ENCODE results near the gene SLC3A2. TPM values are rescaled to one million over a fixed set of nuclear protein-coding genes. Genes with fewer than 3 reads are reported as not detected.

SLC3A2 gene
- total RNA-seq, 1 experiment from 2014 or later, result 290 TPM

- peaks cover 41 to 59% (median 43%) of the 10 kb centered on the region in 3 experiments for H3K36me3 Mint-ChIP-seq (ENCODE audit: insufficient read depth in 1 of 3, low read depth in 3 of 3)
- H3K27me3 Mint-ChIP-seq (ENCODE audit: low read depth), result peaks cover 6% of the 10 kb centered on the region; the same call in 1 of the 2 replicates
- H3K27ac Mint-ChIP-seq, result peak overlapping the region; percentile 45 to 100 (median 98); a peak in 5 of 7 replicates
- H3K23me2 ChIP-seq (ENCODE audit: insufficient read length, low read depth, low read length, poor library complexity, severe bottlenecking), result peaks cover 20% of the 10 kb centered on the region
- no peak overlapping the region for H3K4ac ChIP-seq (ENCODE audit: low read depth, low read length)
- no peak for TF ChIP-seq CTCF (conservative IDR thresholded peaks at IDR 0.05)
- H3K9me3 Mint-ChIP-seq, result peaks cover 6 to 10% of the 10 kb centered on the region in 2 experiments
- no peak overlapping the region for H3K56ac ChIP-seq (ENCODE audit: insufficient read length, low read depth, low read length)
- no peak overlapping the region for H4K8ac ChIP-seq (replicated peaks; ENCODE audit: insufficient read length, low read depth, low read length)
- H3K4me1 ChIP-seq (ENCODE audit: insufficient read depth, low read length), result no peaks in the 10 kb centered on the region; the same call in 1 of the 2 replicates
- H2BK12ac ChIP-seq (ENCODE audit: insufficient read length, low read depth, low read length), result no peak overlapping the region
- H3K27me3 ChIP-seq (ENCODE audit: insufficient read depth, low read length), result no peaks in the 10 kb centered on the region
- H2BK5ac ChIP-seq (ENCODE audit: insufficient read length, low read length), result no peak overlapping the region
- peaks cover 48% of the 10 kb centered on the region for H3K79me2 ChIP-seq (ENCODE audit: insufficient read depth, low read length)
- H2BK20ac ChIP-seq (ENCODE audit: low read depth, low read length, poor library complexity, severe bottlenecking), result no peak overlapping the region
- H3K4me3 Mint-ChIP-seq, result peak overlapping the region; percentile 99
- no peaks in the 10 kb centered on the region for H3K9me3 ChIP-seq (ENCODE audit: control insufficient read depth, low read depth, low read length)
- no CpG with 5 or more reads among the region's 7 CpGs for WGBS (ENCODE audit: extremely low coverage, insufficient read length, low lambda C conversion rate)
- no peak overlapping the region for H4K5ac ChIP-seq (ENCODE audit: insufficient read length, low read depth, low read length)
- peak overlapping the region; percentile 58 for H3K27ac ChIP-seq (ENCODE audit: insufficient read length, low read depth, low read length)
- H3K9ac ChIP-seq (ENCODE audit: extremely low read depth, insufficient read length, low read length), result peak overlapping the region; percentile 96
- H3K23ac ChIP-seq (ENCODE audit: insufficient read length, low read depth, low read length), result no peak overlapping the region
- no peak for DNase-seq
- no peaks in the 10 kb centered on the region for H3K79me1 ChIP-seq (ENCODE audit: insufficient read depth, low read depth, low read length, poor library complexity, severe bottlenecking)
- H3K18ac ChIP-seq (ENCODE audit: insufficient read length, low read depth, low read length), result no peak overlapping the region
- no peaks in the 10 kb centered on the region for H4K20me1 ChIP-seq (ENCODE audit: control insufficient read depth, insufficient read depth, insufficient read length)
- peaks cover 31 to 49% of the 10 kb centered on the region in 2 experiments for H3K4me1 Mint-ChIP-seq
- H2AFZ ChIP-seq (ENCODE audit: low read length), result no peak overlapping the region
- no peak overlapping the region for H2BK15ac ChIP-seq (ENCODE audit: low read depth, low read length)
- no peak overlapping the region for H3T11ph ChIP-seq (ENCODE audit: low read length)
- H2AK5ac ChIP-seq (ENCODE audit: insufficient read length, low read length), result no peak overlapping the region
- no peak overlapping the region for H2BK120ac ChIP-seq (ENCODE audit: low read depth, low read length, poor library complexity, severe bottlenecking)
- no peak overlapping the region for H3K14ac ChIP-seq (ENCODE audit: insufficient read depth, low read length)
- H3K4me2 ChIP-seq (ENCODE audit: insufficient read depth, insufficient read length, low read length), result peak overlapping the region; percentile 98
- H4K91ac ChIP-seq (ENCODE audit: insufficient read length, low read depth, low read length), result no peak overlapping the region
Observed at GRCh38 chr11:62853279-62853965, 27.3 kb upstream of the SLC3A2 start.

Data from H9 (cell line).